IPS-20b (cell line): ENCODE data around the gene MMD.
A peak's percentile ranks its signal among the peaks of the same experiment; 100 is the strongest.
"Not testable (repeated sequence)": the region's sequence is repeated elsewhere in the genome, so short reads cannot be mapped to it uniquely, and the experiment has no call there.

Experiments
- H3K27ac ChIP-seq: one replicate; pipeline ENCODE4 v1.5.1; 2013; ENCODE audit warnings: low read length
- H3K27me3 ChIP-seq: 2 replicates; pipeline ENCODE4 v1.6.1; 2013; ENCODE audit warnings: mild to moderate bottlenecking, low read length, inconsistent platforms; ENCODE audit not compliant: insufficient read depth
- H3K36me3 ChIP-seq: 2 replicates; pipeline ENCODE4 v1.6.1; 2013; ENCODE audit warnings: low read depth, mild to moderate bottlenecking, inconsistent platforms, low read length, moderate library complexity; ENCODE audit not compliant: insufficient read depth
- H3K4me1 ChIP-seq: 2 replicates; pipeline ENCODE4 v1.6.1; 2013; ENCODE audit warnings: mild to moderate bottlenecking, control low read depth, inconsistent platforms, low read length, moderate library complexity; ENCODE audit not compliant: insufficient read depth
- H3K4me3 ChIP-seq: 2 replicates; pipeline ENCODE4 v1.5.1; 2013; ENCODE audit warnings: mild to moderate bottlenecking, low read length, inconsistent platforms
- H3K9ac ChIP-seq: 2 replicates; pipeline ENCODE4 v1.6.1; 2013; ENCODE audit warnings: low read depth, mild to moderate bottlenecking, inconsistent platforms, low read length, moderate library complexity
- H3K9me3 ChIP-seq: 2 replicates; pipeline ENCODE4 v1.6.1; 2013; ENCODE audit warnings: mild to moderate bottlenecking, low read depth, low read length, inconsistent platforms; ENCODE audit not compliant: insufficient read depth

MMD gene

DNA sequence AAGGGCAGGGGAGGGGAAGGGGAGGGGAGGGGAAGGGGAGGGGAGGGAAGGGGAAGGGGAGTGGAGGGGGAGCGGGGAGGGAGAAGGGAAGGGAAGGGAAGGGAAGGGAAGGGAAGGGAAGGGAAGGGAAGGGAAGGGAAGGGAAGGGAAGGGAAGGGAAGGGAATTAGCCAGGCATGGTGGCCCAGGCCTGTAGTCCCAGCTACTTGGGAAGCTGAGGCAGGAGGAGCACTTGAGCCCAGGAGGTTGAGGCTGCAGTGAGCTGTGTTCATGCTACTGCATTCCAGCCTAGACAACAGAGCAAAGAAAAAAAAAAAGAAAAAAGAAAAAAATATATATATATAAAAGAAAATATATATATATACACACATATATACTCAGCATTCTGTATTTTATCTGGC lies 10.3 kb upstream of the MMD start:
- not testable (repeated sequence) for H3K27me3 ChIP-seq, H3K9ac ChIP-seq, H3K4me3 ChIP-seq, H3K4me1 ChIP-seq, H3K27ac ChIP-seq, H3K9me3 ChIP-seq, H3K36me3 ChIP-seq

DNA sequence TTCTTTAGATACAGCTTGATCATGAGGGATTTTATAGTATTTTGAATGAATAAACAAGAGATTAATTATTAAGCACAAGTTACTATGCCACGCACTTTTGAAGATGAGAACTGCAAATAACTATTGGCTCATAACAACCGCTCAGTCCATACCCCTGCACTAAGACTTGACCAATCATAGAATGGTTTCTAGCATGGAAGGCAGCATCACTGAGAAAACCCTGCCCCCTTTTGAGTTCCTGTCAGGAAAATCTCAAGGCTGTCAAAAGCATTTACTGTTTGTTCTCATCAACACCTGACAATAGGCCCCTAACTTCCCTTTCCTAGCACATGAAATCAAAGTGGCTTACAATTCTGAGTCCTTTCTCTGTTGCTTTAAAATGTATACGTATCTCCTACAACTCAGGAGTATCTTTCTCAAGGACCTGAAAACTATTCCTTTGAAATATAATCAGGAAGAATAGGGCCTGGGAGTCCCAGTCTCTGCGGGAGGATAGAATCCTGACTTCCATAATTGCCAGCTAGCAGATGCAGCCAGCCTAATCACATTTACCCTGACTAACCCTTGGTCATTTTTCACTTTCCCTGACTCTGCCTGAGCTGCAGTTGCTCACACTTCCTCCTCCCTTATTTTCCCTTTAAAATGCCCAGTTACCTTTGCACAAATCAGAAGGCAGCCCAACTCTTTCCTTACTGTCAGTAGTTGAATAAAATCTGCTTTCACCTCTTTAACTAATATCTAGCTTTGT lies 9.1 kb upstream of the MMD start:
- no peak overlapping the region for H3K4me3 ChIP-seq
- no peak overlapping the region for H3K9ac ChIP-seq
- H3K27ac ChIP-seq = no peak overlapping the region
- H3K9me3 ChIP-seq = no peaks in the 10 kb centered on the region; the same call in 1 of the 2 replicates
- no peaks in the 10 kb centered on the region for H3K27me3 ChIP-seq
- no peaks in the 10 kb centered on the region; the same call in 1 of the 2 replicates for H3K4me1 ChIP-seq
- no peaks in the 10 kb centered on the region for H3K36me3 ChIP-seq

GRCh38 chr17:55427587-55427882 lies 5.9 kb upstream of the MMD start:
- H3K9me3 ChIP-seq = no peaks in the 10 kb centered on the region; the same call in 1 of the 2 replicates
- H3K27ac ChIP-seq = no peak overlapping the region
- H3K27me3 ChIP-seq = 0 out of 2 replicates have a peak, but pooled peaks cover 4% of the 10 kb centered on the region
- no peak overlapping the region for H3K9ac ChIP-seq
- H3K36me3 ChIP-seq = no peaks in the 10 kb centered on the region
- no peak overlapping the region for H3K4me3 ChIP-seq
- no peaks in the 10 kb centered on the region; the same call in 1 of the 2 replicates for H3K4me1 ChIP-seq

- Histone ChIP-seq H3K27me3 (0 out of 2 replicates have a peak, but pooled peaks cover 4% of the 10 kb centered on the region), H3K27ac (no peak overlapping the region), H3K4me1 (no peaks in the 10 kb centered on the region), H3K36me3 (no peaks in the 10 kb centered on the region), H3K9me3 (no peaks in the 10 kb centered on the region; the same call in 1 of the 2 replicates), H3K9ac (no peak overlapping the region), H3K4me3 (no peak overlapping the region)
Observed at GRCh38 chr17:55426851-55427586, 5.4 kb upstream of the MMD start.

- no peaks in the 10 kb centered on the region; the same call in 1 of the 2 replicates for H3K9me3 ChIP-seq
- no peak overlapping the region for H3K27ac ChIP-seq
- no peak overlapping the region for H3K9ac ChIP-seq
- H3K36me3 ChIP-seq = no peaks in the 10 kb centered on the region
- H3K4me1 ChIP-seq = peaks cover 4% of the 10 kb centered on the region; the same call in 1 of the 2 replicates
- no peak overlapping the region for H3K4me3 ChIP-seq
- H3K27me3 ChIP-seq = 0 out of 2 replicates have a peak, but pooled peaks cover 4% of the 10 kb centered on the region
Observed at GRCh38 chr17:55424893-55425540, 3.4 kb upstream of the MMD start.

DNA sequence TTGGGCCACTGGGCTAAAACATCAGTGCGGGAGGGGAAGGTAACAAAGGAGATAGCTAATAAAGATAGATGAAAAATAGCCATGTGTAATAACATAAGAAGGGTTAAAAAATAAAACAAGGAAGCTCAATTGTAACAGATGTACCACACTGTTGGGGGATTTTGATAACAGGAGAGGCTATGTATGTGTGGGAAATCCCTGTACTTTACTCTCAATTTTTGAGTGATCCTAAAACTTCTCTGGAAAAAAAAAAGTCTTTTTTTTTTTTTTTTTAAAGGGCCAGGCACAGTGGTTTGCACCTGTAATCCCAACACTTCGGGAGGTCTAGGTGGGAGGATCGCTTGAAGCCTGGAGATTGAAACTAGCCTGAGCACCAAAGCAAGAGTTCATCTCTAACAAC lies 1.9 kb upstream of the MMD start:
- H3K9ac ChIP-seq = no peak overlapping the region
- peaks cover 6% of the 10 kb centered on the region; the same call in 1 of the 2 replicates for H3K4me1 ChIP-seq
- no peak overlapping the region for H3K4me3 ChIP-seq
- no peak overlapping the region for H3K27ac ChIP-seq
- H3K27me3 ChIP-seq = 0 out of 2 replicates have a peak, but pooled peaks cover 4% of the 10 kb centered on the region
- H3K9me3 ChIP-seq = no peaks in the 10 kb centered on the region; the same call in 1 of the 2 replicates
- H3K36me3 ChIP-seq = peaks cover 4% of the 10 kb centered on the region; the same call in 1 of the 2 replicates

GRCh38 chr17:55422828-55423164 lies 1.2 kb upstream of the MMD start:
- not testable (repeated sequence) for H3K27me3 ChIP-seq, H3K9ac ChIP-seq, H3K27ac ChIP-seq, H3K4me1 ChIP-seq, H3K4me3 ChIP-seq, H3K9me3 ChIP-seq, H3K36me3 ChIP-seq

DNA sequence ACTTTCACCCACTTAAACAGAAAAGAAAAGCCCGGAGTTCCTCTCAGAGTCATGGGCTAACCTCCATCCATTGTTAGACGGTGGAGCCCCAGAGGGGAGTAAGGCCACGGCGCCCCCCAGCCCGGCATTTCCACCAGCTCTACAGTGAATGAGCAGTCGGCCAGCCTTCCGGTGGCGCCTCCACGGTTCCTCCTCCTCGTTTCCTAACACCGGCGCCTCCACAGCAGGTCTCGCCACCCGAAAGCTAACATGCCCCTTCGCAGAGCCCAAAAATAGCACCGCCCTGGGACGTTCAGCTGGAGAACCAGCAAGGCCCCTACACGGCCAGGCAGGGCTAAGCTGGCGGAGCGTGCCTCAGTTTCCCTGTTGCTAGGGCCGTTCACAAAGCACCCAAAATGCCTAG lies 858 bp downstream of the MMD start:
- H3K9ac ChIP-seq = peak overlapping the region; percentile 84
- H3K9me3 ChIP-seq = no peaks in the 10 kb centered on the region
- H3K36me3 ChIP-seq = peaks cover 4% of the 10 kb centered on the region; the same call in 1 of the 2 replicates
- H3K27me3 ChIP-seq = 0 out of 2 replicates have a peak, but pooled peaks cover 4% of the 10 kb centered on the region
- H3K4me3 ChIP-seq = peak overlapping the region; percentile 89
- H3K4me1 ChIP-seq = peaks cover 6% of the 10 kb centered on the region; the same call in 1 of the 2 replicates
- no peak overlapping the region for H3K27ac ChIP-seq

- H3K36me3 ChIP-seq = peaks cover 4% of the 10 kb centered on the region; the same call in 1 of the 2 replicates
- peak overlapping the region; percentile 89 for H3K4me3 ChIP-seq
- H3K27ac ChIP-seq = no peak overlapping the region
- H3K9me3 ChIP-seq = no peaks in the 10 kb centered on the region
- 0 out of 2 replicates have a peak, but pooled peaks cover under 1% of the 10 kb centered on the region for H3K27me3 ChIP-seq
- peak overlapping the region; percentile 84 for H3K9ac ChIP-seq
- peaks cover 6% of the 10 kb centered on the region; the same call in 1 of the 2 replicates for H3K4me1 ChIP-seq
Observed at GRCh38 chr17:55420067-55420775, 1.4 kb downstream of the MMD start.

- Histone ChIP-seq H3K27me3 (no peaks in the 10 kb centered on the region), H3K36me3 (peaks cover 10% of the 10 kb centered on the region), H3K9ac (no peak overlapping the region), H3K4me1 (peaks cover 6% of the 10 kb centered on the region; the same call in 1 of the 2 replicates), H3K4me3 (no peak overlapping the region), H3K27ac (no peak overlapping the region), H3K9me3 (no peaks in the 10 kb centered on the region)
Observed at GRCh38 chr17:55418369-55419268, 3.0 kb downstream of the MMD start.
